Heart right ventricle (tissue), 16 donors: Measurements from ENCODE around the gene LINGO4. TPM values are rescaled to one million over a fixed set of nuclear protein-coding genes. Genes with fewer than 3 reads are reported as not detected.

ENCODE experiments used
- ATAC-seq, 8 donors: fragments of 200-7000 bp; cut with Tn5 transposase; one replicate each; pipeline ENCODE4 v1.9.1; 2020; ENCODE audit warnings: mild to moderate bottlenecking in 8 of 8, moderate library complexity in 8 of 8, moderate number of reproducible peaks in 1 of 8
- DNase-seq, 2 donors: peaks; one replicate each; pipeline ENCODE4 v3.0.0-alpha.2; 2020
- H3K27ac ChIP-seq, 10 donors: fragments of 200-600 bp; sonication (generic) in 2 of 10; one replicate each; pipeline versions ENCODE4 v1.5.0 to v1.8.0; 2020 to 2022; ENCODE audit warnings: mild to moderate bottlenecking in 3 of 10
- H3K27me3 ChIP-seq, 7 donors: fragments of 200-600 bp; one replicate each; pipeline ENCODE4 v1.8.0; 2021 to 2022; ENCODE audit warnings: mild to moderate bottlenecking in 2 of 7
- H3K36me3 ChIP-seq, 9 donors: fragments of 200-600 bp; sonication (generic) in 1 of 9; one replicate each; pipeline versions ENCODE4 v1.5.0 to v1.8.0; 2020 to 2022; ENCODE audit warnings: mild to moderate bottlenecking in 2 of 9
- H3K4me1 ChIP-seq, 9 donors: fragments of 200-600 bp; sonication (generic) in 1 of 9; one replicate each; pipeline versions ENCODE4 v1.5.0 to v1.8.0; 2020 to 2022; ENCODE audit warnings: mild to moderate bottlenecking in 4 of 9
- H3K4me3 ChIP-seq, 10 donors: fragments of 200-600 bp; sonication (generic) in 2 of 10; one replicate each; pipeline versions ENCODE4 v1.5.0 to v1.8.0; 2020 to 2022; ENCODE audit warnings: mild to moderate bottlenecking in 7 of 10, moderate library complexity in 2 of 10
- H3K9me3 ChIP-seq, 11 donors: fragments of 200-600 bp in 10 of 11; sonication (generic) in 2 of 11; one replicate each; pipeline versions ENCODE4 v1.5.0 to v1.8.0; 2013 to 2022; ENCODE audit warnings: mild to moderate bottlenecking in 2 of 11, control low read depth in 1 of 11, moderate library complexity in 1 of 11
- CTCF ChIP-seq, 9 donors: fragments of 200-600 bp; sonication (generic) in 2 of 9; IDR thresholded peaks; one replicate each; pipeline versions ENCODE4 v1.5.0 to v1.8.0; 2021 to 2022; ENCODE audit warnings: antibody characterized with exemption in 9 of 9, mild to moderate bottlenecking in 5 of 9, moderate library complexity in 1 of 9
- WGBS, 2 donors: extraction: QIAGEN DNeasy Blood & Tissue Kit; methylation state at CpG; one replicate each; pipeline ENCODE4 v1.1.7; 2013; ENCODE audit warnings: inconsistent platforms in 1 of 2; 5-methylcytosine and 5-hydroxymethylcytosine counted together
- intact Hi-C, 10 donors: fragments of 100-400 bp; cut with DNase I; formaldehyde crosslinking; loops; one replicate each; pipeline versions ENCODE4 v1.11.1 to v1.14.2; 2022
- polyA plus RNA-seq, 2 donors: library from polyadenylated mRNA; stranded (reverse); fragments of 200-250 nt; gene quantifications; one replicate each; pipeline ENCODE4 v1.2.3, GENCODE V29; 2013
- total RNA-seq, 10 donors: library from RNA; stranded (reverse); fragmentation: NEBNext Ultra II Directional in 3 of 10; extraction: Animal tissue kit (Norgen Biotek cat#: 25700) in 3 of 10; gene quantifications; one replicate each; pipeline versions ENCODE4 v1.2.1 to v1.2.4, GENCODE V29; 2021 to 2023
- donor health status: Arrhythmogenic right ventricular cardiomyopathy.
- donor health status: ischemic (EF 13 %, LVEDD 7.1; RV severe dilation, severe dysfunction).
- donor health status: healthy with polysubstance abuse.
- donor health status: DM: no; HTN: yes; CAD: no.
- donor health status: DM: no; HTN: no; CAD: no.
- donor health status: ischemic (EF 25% LVEDD 6.9; RV normal size, moderate dysfunction).
- donor health status: ischemic (EF 25% LVEDD 5.7; RV mildly dilated, moderate dysfunction).
- donor health status: healthy.
- donor health status: DM: yes; HTN: yes; CAD: no.
- donor health status: Ischemic cardiomyopathy.
- donor health status: ischemic (EF 35%, LVEDD 5.7; RV mildly dilated, moderate dysfunction).
- donor health status: nonischemic (EF 11% LVEDD 7.7; RV severe dilation, severe dysfunction).
- donor health status: DM: yes; HTN: yes; CAD: no.
- donor health status: PGD.
- donor health status: ischemic (EF 29% LVEDD 5.4; RV normal size, mild dysfunction).
- donor health status: nonischemic (EF 23%, LVEDD 6.1; RV moderate dilation, normal function).

LINGO4 gene
- total and polyA plus RNA-seq, 12 donors: 0.10 to 2.7 (median 0.68) TPM

GRCh38 chr1:151798571-151798970 is 6.6 kb downstream of the LINGO4 start:
- H3K36me3 ChIP-seq: peaks cover 0 to 10% (median 0%) of the 10 kb centered on the region in 9 donors
- no peak for ATAC-seq
- 89% methylated on average over 5 of the region's 5 CpGs for WGBS, 2 donors
- no peak for TF ChIP-seq CTCF (IDR thresholded peaks at IDR 0.05)
- H3K27me3 ChIP-seq: peaks cover 0 to 31% (median 4%) of the 10 kb centered on the region in 7 donors
- DNase-seq: no peak
- no peaks in the 10 kb centered on the region for H3K4me1 ChIP-seq
- no peaks in the 10 kb centered on the region for H3K9me3 ChIP-seq
- intact Hi-C loops: no loop called here
- no peak overlapping the region for H3K4me3 ChIP-seq
- no peak overlapping the region for H3K27ac ChIP-seq

GRCh38 chr1:151790940-151791651 is 14.1 kb downstream of the LINGO4 start:
- 1% methylated on average over 51 to 52 of the region's 52 CpGs for WGBS, 2 donors
- H3K4me3 ChIP-seq: peak overlapping the region; percentile 55 to 81 (median 70)
- peaks cover 0 to 10% (median 0%) of the 10 kb centered on the region in 9 donors for H3K36me3 ChIP-seq
- no peaks in the 10 kb centered on the region for H3K27me3 ChIP-seq
- TF ChIP-seq CTCF (IDR thresholded peaks at IDR 0.05): no peak
- peak overlapping the region in 8 of 10 donors; percentile 1 to 64 (median 45) for H3K27ac ChIP-seq
- intact Hi-C loops: no loop called here
- ATAC-seq (peak in 4 of 8 donors; percentile 5 to 52 (median 32)), DNase-seq (peak in 1 of 2 donors; percentile 19)
- H3K4me1 ChIP-seq: peaks cover 0 to 25% (median 14%) of the 10 kb centered on the region in 9 donors
- H3K9me3 ChIP-seq: no peaks in the 10 kb centered on the region

DNA sequence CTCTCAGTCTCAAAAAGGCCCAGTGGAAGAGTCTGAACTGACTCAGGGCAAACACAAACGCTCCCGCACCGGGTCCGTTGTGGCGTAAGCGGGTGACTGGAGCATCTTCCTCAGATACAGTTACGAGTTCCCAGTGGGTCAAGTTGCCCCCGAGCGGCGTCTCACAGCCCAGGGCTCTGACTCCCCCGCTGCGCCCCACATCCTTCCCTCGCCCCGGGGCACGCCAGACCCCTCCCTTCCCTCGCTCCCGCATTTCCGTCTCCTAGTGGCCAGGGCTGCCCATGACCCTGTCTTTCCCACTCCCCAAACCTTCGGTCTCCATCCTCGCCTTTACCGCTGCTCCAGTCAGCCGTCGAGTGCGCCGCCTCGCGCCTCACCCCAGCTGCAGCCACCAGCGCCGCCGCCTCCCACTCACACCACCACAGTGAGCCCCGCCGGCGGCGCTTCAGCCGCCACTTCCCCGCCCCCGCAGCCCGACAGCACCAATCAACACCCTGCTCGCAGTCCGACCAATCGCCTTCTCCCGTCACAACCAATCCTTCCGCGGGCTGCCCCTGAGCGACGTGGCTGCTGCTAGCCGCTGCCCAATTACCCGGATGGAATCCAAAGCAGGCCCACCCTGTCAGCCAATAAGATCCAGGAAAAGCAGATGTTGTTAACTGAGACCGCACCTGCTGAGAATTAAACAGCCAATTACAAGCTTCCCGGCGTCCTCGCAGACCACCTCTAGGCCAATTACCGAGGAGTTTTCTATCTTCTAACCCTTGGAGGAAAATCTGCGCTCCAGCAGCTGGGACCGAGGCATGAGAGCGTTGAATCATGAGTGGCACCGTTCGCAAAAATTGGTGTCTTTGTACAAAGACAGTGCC is 14.9 kb downstream of the LINGO4 start, which contains the start of gene TDRKH:
TDRKH (minus strand) TSS at position 430 of the 869 bp plus-strand sequence. CDS start 7,478 bp downstream, outside the sequence.
- ATAC-seq (peak; percentile 99 to 100 (median 100)), DNase-seq (peak; percentile 96 to 99)
- H3K4me1 ChIP-seq: peaks cover 0 to 25% (median 14%) of the 10 kb centered on the region in 9 donors
- no peaks in the 10 kb centered on the region for H3K9me3 ChIP-seq
- WGBS, 2 donors: 1% methylated on average over 58 of the region's 58 CpGs
- H3K27me3 ChIP-seq: no peaks in the 10 kb centered on the region
- H3K27ac ChIP-seq: peak within 1 kb of the TSS in 8 of 10 donors; percentile 1 to 64 (median 52)
- H3K36me3 ChIP-seq: peaks cover 0 to 10% (median 0%) of the 10 kb centered on the region in 9 donors
- peak within 1 kb of the TSS; percentile 55 to 81 (median 70) for H3K4me3 ChIP-seq
- TF ChIP-seq CTCF (IDR thresholded peaks at IDR 0.05): peak in 6 of 9 donors; percentile 22 to 53 (median 40)
- intact Hi-C loops: no loop called here

DNA sequence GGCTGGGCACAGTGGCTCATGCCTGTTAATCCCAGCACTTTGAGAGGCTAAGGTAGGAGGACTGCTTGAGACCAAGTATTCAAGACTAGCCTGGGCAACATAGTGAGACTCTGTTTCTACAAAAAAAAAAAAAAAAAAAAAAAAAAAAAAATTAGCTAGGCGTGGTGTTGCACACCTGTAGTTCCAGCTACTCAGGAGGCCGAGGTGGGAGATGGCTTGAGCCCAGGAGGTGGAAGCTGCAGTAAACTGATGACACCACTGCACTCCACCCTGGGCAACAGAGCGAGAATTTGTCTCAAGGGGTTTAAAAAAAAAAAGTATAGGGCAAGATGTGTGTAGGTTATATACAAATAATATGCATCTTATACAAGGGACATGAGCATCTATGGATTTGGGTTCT is 17.5 kb downstream of the LINGO4 start:
- H3K27ac ChIP-seq: no peak overlapping the region
- no peak for ATAC-seq

More for the DNA sequence above, 17.5 kb downstream of the LINGO4 start:
- Histone ChIP-seq H3K36me3 (peaks cover 0 to under 1% (median 0%) of the 10 kb centered on the region in 9 donors), H3K4me1 (peaks cover 0 to 31% (median 14%) of the 10 kb centered on the region in 9 donors), H3K4me3 (no peak overlapping the region), H3K27me3 (no peaks in the 10 kb centered on the region), H3K9me3 (no peaks in the 10 kb centered on the region)
- intact Hi-C loops: no loop called here
- DNase-seq: no peak
- no peak for TF ChIP-seq CTCF (IDR thresholded peaks at IDR 0.05)
- WGBS, 2 donors: 88 to 93% methylated on average over 3 of the region's 3 CpGs
